ENCODE data around the gene RIMKLA. TPM values are rescaled to one million over a fixed set of nuclear protein-coding genes. Genes with fewer than 3 reads are reported as not detected.

RIMKLA gene
- total RNA-seq, 1 experiment from 2014 or later, result 8.3 TPM

- no peak for TF ChIP-seq TCF7 (CRISPR knock-in tag; IDR thresholded peaks at IDR 0.05; ENCODE audit: low read depth)
- TF ChIP-seq ELF4 (CRISPR knock-in tag; IDR thresholded peaks at IDR 0.05; ENCODE audit: low read depth), result no peak
- TF ChIP-seq ZNF121 (CRISPR knock-in tag; IDR thresholded peaks at IDR 0.05), result no peak
- no peak for TF ChIP-seq ESRRA (CRISPR knock-in tag; IDR thresholded peaks at IDR 0.05; ENCODE audit: borderline replicate concordance)
- TF ChIP-seq ZNF423 (CRISPR knock-in tag; IDR thresholded peaks at IDR 0.05), result no peak
- TF ChIP-seq ZNF281 (CRISPR knock-in tag; IDR thresholded peaks at IDR 0.05), result no peak
- no peak for TF ChIP-seq ZBTB43 (CRISPR knock-in tag; IDR thresholded peaks at IDR 0.05)
- TF ChIP-seq ZNF416 (CRISPR knock-in tag; IDR thresholded peaks at IDR 0.05), result no peak
- TF ChIP-seq ZNF671 (CRISPR knock-in tag; IDR thresholded peaks at IDR 0.05), result no peak
- no peak for TF ChIP-seq PRDM15 (CRISPR knock-in tag; IDR thresholded peaks at IDR 0.05)
- no peak for TF ChIP-seq ZNF138 (CRISPR knock-in tag; conservative IDR thresholded peaks at IDR 0.05)
- no peak for TF ChIP-seq ZNF396 (CRISPR knock-in tag; IDR thresholded peaks at IDR 0.05; ENCODE audit: borderline replicate concordance)
- no peak for TF ChIP-seq ATF1 (CRISPR knock-in tag; IDR thresholded peaks at IDR 0.05)
- TF ChIP-seq ZBTB21 (CRISPR knock-in tag; IDR thresholded peaks at IDR 0.05; ENCODE audit: borderline replicate concordance), result no peak
- no peak for TF ChIP-seq CREB1 (CRISPR knock-in tag; IDR thresholded peaks at IDR 0.05)
- no peak for TF ChIP-seq SMAD3 (CRISPR knock-in tag; IDR thresholded peaks at IDR 0.05; ENCODE audit: borderline replicate concordance)
- no peak for TF ChIP-seq JUN (CRISPR knock-in tag; IDR thresholded peaks at IDR 0.05)
- TF ChIP-seq USF1 (CRISPR knock-in tag; IDR thresholded peaks at IDR 0.05), result no peak
- TF ChIP-seq ETV6 (CRISPR knock-in tag; IDR thresholded peaks at IDR 0.05), result no peak
- TF ChIP-seq MYBL2 (CRISPR knock-in tag; IDR thresholded peaks at IDR 0.05), result no peak
- Mint-ChIP-seq H3K27ac (0 out of 2 replicates have a peak overlapping the region, but pooled peaks have one; percentile 0), H3K27me3 (ENCODE audit: low read depth) (no peaks in the 10 kb centered on the region), H3K36me3 (no peaks in the 10 kb centered on the region), H3K4me1 (peaks cover 45% of the 10 kb centered on the region), H3K4me3 (peak overlapping the region; percentile 95), H3K9me3 (no peaks in the 10 kb centered on the region)
- ATAC-seq (no peak), DNase-seq (ENCODE audit: low spot score) (no peak)
- ChIA-PET CTCF (no interaction called here), POLR2A (no interaction called here)
These were observed 47.7 kb upstream of the RIMKLA start for GRCh38 chr1:42332877-42333276.

Data from WTC11 (cell line).